A673 (cell line): ENCODE data around the gene MED14. TPM values are rescaled to one million over a fixed set of nuclear protein-coding genes. Genes with fewer than 3 reads are reported as not detected.
"Not testable (repeated sequence)": the region's sequence is repeated elsewhere in the genome, so short reads cannot be mapped to it uniquely, and the experiment has no call there.

Experiments
- Bru-seq: library from RNA; stranded (reverse); fragments of 400-500 nt; gene quantifications from one replicate; lab custom pipeline; 2021; lab: Mats Ljungman, UMichigan
- BruChase-seq, 2 experiments: library from RNA; stranded (reverse); fragments of 400-500 nt; gene quantifications; one replicate each; lab custom pipeline; 2021; lab: Mats Ljungman, UMichigan
- BruUV-seq: library from RNA; stranded (reverse); fragments of 400-500 nt; replicated peaks from 2 replicates; lab custom pipeline; 2021; lab: Mats Ljungman, UMichigan
- CTCF ChIA-PET: fragments of 300-600 bp; sonication (Branson Sonifier 250); formaldehyde crosslinking; loops from one replicate; lab custom pipeline; 2022; ENCODE audit warnings: antibody characterized with exemption; lab: Charles Lee
- POLR2A ChIA-PET: fragments of 300-600 bp; sonication (Branson Sonifier 250); formaldehyde crosslinking; loops from one replicate; lab custom pipeline; 2022; ENCODE audit warnings: antibody characterized with exemption; ENCODE audit not compliant: low non-redundant PET; lab: Charles Lee
- DNase-seq: peaks from one replicate; pipeline ENCODE4 v3.0.0-alpha.2; 2015; ENCODE audit warnings: low spot score
- H3K27ac ChIP-seq: fragments of 200-600 bp; sonication (generic); 2 replicates; pipeline ENCODE4 v1.5.1; 2016; ENCODE audit warnings: mixed run types, low read depth, mild to moderate bottlenecking, mixed read lengths, antibody characterized with exemption, low read length; ENCODE audit not compliant: poor library complexity, severe bottlenecking
- H3K27me3 ChIP-seq: fragments of 200-600 bp; sonication (generic); replicated peaks from 2 replicates; pipeline ENCODE4 v1.6.1; 2017; ENCODE audit warnings: mixed run types, low read depth, mild to moderate bottlenecking, mixed read lengths, antibody characterized with exemption, low read length; ENCODE audit not compliant: insufficient read depth, poor library complexity
- H3K36me3 ChIP-seq: fragments of 200-600 bp; sonication (generic); 2 replicates; pipeline ENCODE4 v1.6.1; 2016; ENCODE audit warnings: mixed run types, mild to moderate bottlenecking, mixed read lengths, antibody characterized with exemption, low read length; ENCODE audit not compliant: insufficient read depth, poor library complexity, severe bottlenecking
- H3K4me1 ChIP-seq: fragments of 200-600 bp; sonication (generic); 2 replicates; pipeline ENCODE4 v1.6.1; 2017; ENCODE audit warnings: mixed run types, mild to moderate bottlenecking, mixed read lengths, antibody characterized with exemption, low read length; ENCODE audit not compliant: insufficient read depth, poor library complexity, severe bottlenecking
- H3K4me3 ChIP-seq: fragments of 200-600 bp; sonication (generic); 2 replicates; pipeline ENCODE4 v1.5.1; 2016; ENCODE audit warnings: low read depth, mixed run types, mild to moderate bottlenecking, mixed read lengths, low read length; ENCODE audit not compliant: poor library complexity, severe bottlenecking
- H3K9me3 ChIP-seq: fragments of 200-600 bp; sonication (generic); 2 replicates; pipeline ENCODE4 v1.6.1; 2016; ENCODE audit warnings: mixed run types, low read depth, mild to moderate bottlenecking, mixed read lengths, antibody characterized with exemption, low read length; ENCODE audit not compliant: poor library complexity, severe bottlenecking
- EZH2 ChIP-seq: fragments of 200-600 bp; sonication (generic); IDR thresholded peaks from 2 replicates; pipeline ENCODE4 v1.6.1; 2017; ENCODE audit warnings: borderline replicate concordance, low read depth, mild to moderate bottlenecking, mixed read lengths, antibody characterized with exemption, low read length; ENCODE audit not compliant: poor library complexity, severe bottlenecking
- intact Hi-C: fragments of 100-400 bp; cut with micrococcal nuclease; formaldehyde crosslinking; loops from one replicate; pipeline ENCODE4 v1.10.0; 2022; ENCODE audit not compliant: unreplicated experiment
- long read RNA-seq: library from polyadenylated mRNA; stranded (forward); transcript quantifications from one replicate; pipeline ENCODE4 v2.0.0, GENCODE V29; 2022
- total RNA-seq: library from RNA; stranded (reverse); gene quantifications from 2 replicates; pipeline ENCODE4 v1.2.3, GENCODE V29; 2021
- TF ChIP-seq, protein P1 (sequence below): fragments of 300-800, 200-600 bp; sonication (generic); conservative IDR thresholded peaks from 2 replicates; pipeline ENCODE4 v1.5.1; 2017; ENCODE audit warnings: low read depth, mild to moderate bottlenecking, antibody characterized with exemption, low read length, moderate library complexity, mixed read lengths

MED14 gene
- total RNA-seq (59.1 and 63.2 TPM in 2 replicates), Bru-seq, nascent RNA (percentile 82 among the genes with signal in this experiment), BruChase-seq, experiment 1, labeled RNA remaining after a 2-hour chase (percentile 83 among the genes with signal in this experiment), BruChase-seq, experiment 2, labeled RNA remaining after a 6-hour chase (percentile 88 among the genes with signal in this experiment)
- long read RNA-seq, full-length matches to known transcripts = 14 of 31 reads
- long read RNA-seq, partial matches to known transcripts = 5 of 31 reads
- long read RNA-seq, other reads (novel, unspliced or antisense) = 12 of 31 reads

DNA sequence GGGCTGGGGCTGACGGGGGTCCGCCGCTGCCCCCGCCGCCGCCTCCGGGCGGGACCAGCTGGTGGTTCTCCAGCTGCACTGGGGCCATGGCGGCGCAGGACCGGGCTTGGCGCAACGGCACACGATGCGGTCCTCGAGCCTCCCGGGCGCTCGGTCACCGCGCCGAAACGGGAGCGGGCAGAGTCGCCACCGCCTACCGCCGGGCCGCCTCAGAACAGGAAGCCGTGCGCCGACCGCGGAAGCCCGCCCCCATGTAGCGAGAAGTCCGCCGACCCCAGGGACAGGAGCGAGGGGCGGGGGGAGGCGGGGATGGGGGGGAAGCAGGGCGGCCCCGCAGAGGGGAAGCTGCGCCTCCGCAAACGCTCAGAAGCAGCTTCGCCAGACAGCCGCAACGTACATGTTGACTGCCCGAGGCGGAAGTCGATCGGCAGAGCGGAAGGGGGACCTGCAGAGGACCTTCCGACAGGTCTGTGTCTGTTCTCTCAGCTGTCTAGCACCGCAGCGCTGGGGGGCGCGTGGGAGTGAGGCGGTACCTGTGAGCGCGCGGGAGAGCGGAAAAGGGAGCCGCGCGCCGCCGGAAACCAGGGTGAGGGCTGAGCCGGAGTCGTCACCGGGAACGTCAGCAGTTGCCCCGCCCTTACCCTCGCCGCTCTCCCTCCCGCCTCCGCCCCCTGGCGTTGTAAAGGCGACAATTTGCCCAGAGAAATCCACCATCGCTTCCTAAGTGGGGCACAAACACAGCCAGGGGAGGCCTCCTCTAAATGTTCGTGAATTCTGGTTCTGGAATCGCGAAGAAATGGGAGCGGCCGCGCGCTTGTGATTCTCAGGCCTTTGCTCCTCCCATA, at the start of gene MED14:
Gene MED14, minus strand, starts transcription at position 218 of the 845 bp plus-strand sequence. Its CDS starts 130 bp downstream, at position 88.
- POLR2A ChIA-PET = no interaction called here
- CTCF ChIA-PET = interaction anchor here (0.6 to 0.7 kb wide), 2 partner anchors 196 to 323 kb away, joined by 3 read pairs; no protein-coding TSS in a partner anchor
- Histone ChIP-seq H3K27ac (peak within 1 kb of the TSS; percentile 88), H3K4me1 (no peaks in the 10 kb centered on the region), H3K9me3 (no peaks in the 10 kb centered on the region), H3K27me3 (peaks cover 8% of the 10 kb centered on the region), H3K4me3 (peak within 1 kb of the TSS; percentile 66), H3K36me3 (no peaks in the 10 kb centered on the region)
- no peak for TF ChIP-seq EZH2
- TF ChIP-seq, protein P1, sequence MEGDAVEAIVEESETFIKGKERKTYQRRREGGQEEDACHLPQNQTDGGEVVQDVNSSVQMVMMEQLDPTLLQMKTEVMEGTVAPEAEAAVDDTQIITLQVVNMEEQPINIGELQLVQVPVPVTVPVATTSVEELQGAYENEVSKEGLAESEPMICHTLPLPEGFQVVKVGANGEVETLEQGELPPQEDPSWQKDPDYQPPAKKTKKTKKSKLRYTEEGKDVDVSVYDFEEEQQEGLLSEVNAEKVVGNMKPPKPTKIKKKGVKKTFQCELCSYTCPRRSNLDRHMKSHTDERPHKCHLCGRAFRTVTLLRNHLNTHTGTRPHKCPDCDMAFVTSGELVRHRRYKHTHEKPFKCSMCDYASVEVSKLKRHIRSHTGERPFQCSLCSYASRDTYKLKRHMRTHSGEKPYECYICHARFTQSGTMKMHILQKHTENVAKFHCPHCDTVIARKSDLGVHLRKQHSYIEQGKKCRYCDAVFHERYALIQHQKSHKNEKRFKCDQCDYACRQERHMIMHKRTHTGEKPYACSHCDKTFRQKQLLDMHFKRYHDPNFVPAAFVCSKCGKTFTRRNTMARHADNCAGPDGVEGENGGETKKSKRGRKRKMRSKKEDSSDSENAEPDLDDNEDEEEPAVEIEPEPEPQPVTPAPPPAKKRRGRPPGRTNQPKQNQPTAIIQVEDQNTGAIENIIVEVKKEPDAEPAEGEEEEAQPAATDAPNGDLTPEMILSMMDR = peak; percentile 54
- no TSS peak for BruUV-seq
- intact Hi-C loops = no loop called here
- DNase-seq = peak; percentile 93

DNA sequence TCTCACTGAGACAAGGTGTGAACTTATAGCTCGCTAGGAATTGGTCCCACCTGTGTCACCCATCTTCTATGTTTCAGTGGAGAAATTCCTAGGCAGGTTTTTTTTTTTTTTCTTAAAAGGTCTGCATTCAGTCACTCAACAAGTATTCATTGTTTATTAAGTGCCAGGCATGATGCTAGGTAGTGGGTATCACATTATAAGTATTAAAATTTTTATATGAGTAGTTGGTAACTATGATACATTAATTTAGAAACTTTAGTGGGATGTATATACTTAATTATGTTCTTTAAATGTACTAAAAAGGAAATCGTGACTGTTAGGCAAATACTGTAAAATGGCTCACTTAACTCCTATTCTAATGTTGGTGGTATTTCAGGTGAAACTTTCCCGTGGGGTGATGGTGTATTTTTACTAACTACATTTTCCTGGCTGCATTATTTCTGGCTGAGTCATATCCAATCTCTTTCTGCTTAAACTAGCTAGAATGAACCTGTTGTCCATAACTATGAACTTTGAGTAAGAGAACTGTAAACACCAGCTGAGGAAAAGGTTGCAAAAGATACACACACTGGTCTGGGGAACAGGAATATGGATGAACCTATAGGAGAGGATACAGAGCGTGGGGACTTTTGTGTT, 49.3 kb upstream of the MED14 start:
- H3K27me3 ChIP-seq = no peaks in the 10 kb centered on the region
- no peaks in the 10 kb centered on the region for H3K9me3 ChIP-seq
- no peak for DNase-seq
- TF ChIP-seq EZH2 = no peak
- TF ChIP-seq, protein P1 = no peak
- H3K4me1 ChIP-seq = no peaks in the 10 kb centered on the region
- H3K27ac ChIP-seq = no peak overlapping the region
- no peak overlapping the region for H3K4me3 ChIP-seq
- POLR2A ChIA-PET = no interaction called here
- no TSS peak for BruUV-seq
- intact Hi-C loops = no loop called here
- CTCF ChIA-PET = interaction anchor here (1.0 kb wide), 1 partner anchor 23 kb away, joined by 5 read pairs; no protein-coding TSS in a partner anchor
- H3K36me3 ChIP-seq = no peaks in the 10 kb centered on the region

DNA sequence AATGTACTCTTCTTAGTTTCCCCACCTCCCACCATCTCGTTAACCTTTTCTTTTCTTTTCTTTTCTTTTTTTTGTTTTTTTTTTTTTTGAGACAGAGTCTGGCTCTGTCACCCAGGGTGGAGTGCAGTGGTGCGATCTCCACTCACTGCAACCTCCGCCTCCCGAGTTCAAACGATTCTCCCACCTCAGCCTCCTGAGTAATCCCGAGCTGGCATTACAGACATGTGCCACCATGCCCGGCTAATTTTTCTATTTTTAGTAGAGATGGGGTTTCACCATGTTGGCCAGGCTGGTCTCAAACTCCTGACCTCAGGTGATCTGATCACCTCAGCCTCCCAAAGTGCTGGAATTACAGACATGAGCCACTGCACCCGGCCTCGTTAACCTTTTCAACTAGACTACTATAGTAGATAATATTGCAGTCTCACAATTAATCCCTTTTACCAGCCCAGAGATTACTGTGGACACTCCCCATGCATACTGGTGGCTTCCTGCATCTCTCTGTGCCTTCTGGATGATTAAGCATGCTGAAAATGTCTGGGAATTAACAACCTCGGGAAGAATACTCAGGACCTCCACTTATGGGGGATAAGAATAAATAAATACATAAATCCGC, 47.4 kb upstream of the MED14 start:
- H3K9me3 ChIP-seq, H3K36me3 ChIP-seq, H3K27ac ChIP-seq, BruUV-seq, DNase-seq, POLR2A ChIA-PET, H3K27me3 ChIP-seq, H3K4me3 ChIP-seq, CTCF ChIA-PET, intact Hi-C loops, H3K4me1 ChIP-seq: not testable (repeated sequence)
